ENCODE results near the gene NRXN3.

The NRXN3 gene

GRCh38 chr14:78598046-78598920 lies 428.1 kb downstream of the NRXN3 start:
- peak; percentile 0 for DNase-seq

DNA sequence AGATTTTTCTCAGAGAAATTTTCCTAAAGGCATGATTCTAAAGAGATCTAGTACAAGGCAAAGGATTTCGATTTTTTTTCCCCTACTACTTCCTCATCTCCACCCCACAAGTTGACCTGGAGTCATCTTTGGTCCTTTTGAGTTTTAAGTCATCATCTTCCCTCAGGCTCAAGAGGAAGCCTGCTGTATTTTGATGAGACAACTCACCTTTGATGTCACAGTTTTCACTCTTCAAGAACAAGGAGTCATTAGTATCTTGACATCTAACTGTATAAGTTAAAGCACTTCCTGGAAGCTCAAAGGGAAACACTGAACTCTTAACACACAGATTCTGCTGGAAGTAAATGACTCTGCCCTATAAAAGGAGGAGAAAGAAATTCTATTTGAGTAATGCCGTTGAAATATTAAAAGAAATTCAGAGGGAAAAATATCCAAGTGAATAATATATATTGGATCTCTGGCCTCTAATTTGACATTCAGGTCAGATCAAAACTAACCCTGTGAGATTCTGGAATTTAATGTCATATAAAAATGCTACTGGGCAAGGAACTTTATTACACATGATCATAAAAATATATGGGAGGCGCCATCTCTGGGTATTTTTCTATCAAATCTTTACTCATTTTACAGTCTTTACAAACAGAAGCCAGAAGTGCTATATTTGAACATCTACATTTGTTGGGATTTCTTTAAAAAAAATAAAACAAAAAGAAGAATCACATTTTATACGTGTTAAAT lies 435.0 kb downstream of the NRXN3 start:
- no peak for DNase-seq

GRCh38 chr14:78605897-78606500 lies 435.8 kb downstream of the NRXN3 start:
- DNase-seq, result no peak

DNA sequence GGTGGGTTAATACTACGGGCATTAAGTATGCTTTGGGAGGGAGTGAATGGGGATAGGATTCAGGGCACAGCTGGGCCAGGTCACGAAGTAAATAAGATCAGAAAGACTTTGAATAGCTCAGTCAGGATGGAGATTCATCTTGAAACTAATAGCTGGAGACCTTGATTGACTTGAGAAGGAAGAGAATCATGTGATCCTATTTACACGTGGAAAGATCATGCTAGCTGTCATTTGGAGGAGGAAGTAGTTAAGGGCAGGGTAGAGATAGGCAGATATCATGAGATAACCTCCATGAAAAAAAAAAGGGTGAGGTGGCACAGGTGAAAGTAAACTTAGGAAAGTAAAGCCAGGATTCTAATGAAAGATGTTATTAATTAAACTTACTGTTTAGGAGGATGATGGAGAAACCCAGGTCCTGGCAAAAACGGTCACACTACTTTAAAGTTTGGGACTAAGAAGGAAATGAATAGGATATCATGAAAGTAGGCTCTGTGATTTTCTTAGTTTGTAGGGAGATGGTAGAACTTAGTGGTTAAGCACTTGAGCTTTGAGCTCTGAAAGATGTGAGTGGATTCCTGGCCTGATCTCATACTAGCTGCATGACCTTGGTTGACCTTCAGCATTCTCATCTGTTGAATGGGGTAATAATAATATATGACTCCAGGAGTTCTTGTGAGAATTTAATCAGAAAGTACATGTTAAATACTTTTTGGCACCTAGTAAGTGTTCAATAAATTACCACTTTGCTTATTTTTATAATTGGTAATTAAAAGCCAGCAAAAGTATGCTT lies 439.0 kb downstream of the NRXN3 start:
- DNase-seq, result no peak

GRCh38 chr14:78610994-78611393 lies 440.8 kb downstream of the NRXN3 start:
- DNase-seq, result no peak

- no peak for DNase-seq
These were observed 441.8 kb downstream of the NRXN3 start for GRCh38 chr14:78611796-78612571.

- DNase-seq, result no peak
These were observed 442.5 kb downstream of the NRXN3 start for GRCh38 chr14:78612666-78613065.

GRCh38 chr14:78614593-78614992 lies 444.4 kb downstream of the NRXN3 start:
- DNase-seq, result no peak

GRCh38 chr14:78617735-78618134 lies 447.6 kb downstream of the NRXN3 start:
- no peak for DNase-seq

- no peak for DNase-seq
These were observed 448.2 kb downstream of the NRXN3 start for GRCh38 chr14:78618368-78618767.

GRCh38 chr14:78627114-78627513 lies 456.9 kb downstream of the NRXN3 start:
- no peak for DNase-seq

DNA sequence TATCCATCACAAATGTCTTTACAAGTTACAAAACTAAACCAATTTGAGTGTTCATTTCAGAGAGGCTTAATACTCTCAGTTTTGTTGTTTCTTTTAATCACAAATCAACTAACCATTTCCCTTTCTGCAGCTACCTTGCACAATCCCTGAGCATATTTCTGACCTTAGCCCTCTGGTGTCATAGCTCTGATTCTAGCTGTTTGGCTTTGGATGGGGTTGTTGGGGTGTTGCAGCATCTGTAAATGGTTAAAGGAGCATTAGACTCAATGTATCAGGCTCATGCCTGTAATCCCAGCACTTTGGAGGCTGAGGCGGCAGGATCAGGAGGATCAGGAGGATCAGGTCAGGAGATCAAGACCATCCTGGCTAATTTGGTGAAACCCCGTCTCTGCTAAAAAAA lies 461.4 kb downstream of the NRXN3 start:
- no peak for DNase-seq

DNA sequence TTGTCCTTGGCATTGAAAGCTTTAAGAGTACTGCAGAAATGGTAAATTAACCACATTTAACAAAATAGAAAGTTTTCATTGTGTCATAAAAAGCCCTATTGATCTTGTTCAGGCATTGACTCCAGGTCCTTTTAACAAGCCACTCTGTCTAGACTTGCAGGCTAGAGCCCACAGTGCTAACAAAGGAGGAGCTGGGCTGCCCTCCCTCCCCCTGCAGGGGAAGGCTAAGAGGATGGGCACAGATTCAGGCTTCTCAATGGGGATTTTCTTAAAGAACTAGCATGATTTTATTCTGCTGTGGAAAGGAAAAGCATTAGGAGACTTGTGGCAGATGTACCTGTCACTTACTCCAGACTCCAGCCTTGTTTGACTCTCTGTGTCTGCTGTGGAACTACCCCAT lies 463.6 kb downstream of the NRXN3 start:
- DNase-seq, result no peak

- no peak for DNase-seq
These were observed 467.3 kb downstream of the NRXN3 start for GRCh38 chr14:78637489-78637888.

- DNase-seq, result no peak
These were observed 467.8 kb downstream of the NRXN3 start for GRCh38 chr14:78637908-78638475.

DNA sequence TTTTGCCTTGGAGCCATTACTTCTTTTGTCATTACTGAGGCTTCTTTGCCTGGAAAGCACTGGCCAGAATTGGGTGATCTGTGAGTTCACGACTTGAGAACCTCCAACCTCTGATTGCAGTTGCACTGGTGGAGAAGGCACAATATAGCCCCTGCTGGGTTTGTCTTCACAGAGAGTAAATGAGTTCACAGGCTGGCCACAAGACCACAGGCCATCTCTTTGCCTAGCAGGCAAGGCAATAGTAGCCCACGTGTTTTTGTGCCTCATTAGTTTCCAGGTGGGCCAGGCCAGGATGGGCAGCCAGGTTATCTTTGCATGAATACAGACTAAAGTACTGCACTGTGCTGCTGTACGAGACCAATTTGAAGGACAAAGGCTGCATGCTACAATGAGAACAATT lies 468.8 kb downstream of the NRXN3 start:
- no peak for DNase-seq

GRCh38 chr14:78644824-78645559 lies 474.8 kb downstream of the NRXN3 start:
- DNase-seq, result no peak

- DNase-seq, result no peak
These were observed 482.6 kb downstream of the NRXN3 start for GRCh38 chr14:78652727-78653126.

GRCh38 chr14:78653173-78653572 lies 483.0 kb downstream of the NRXN3 start:
- no peak for DNase-seq

DNA sequence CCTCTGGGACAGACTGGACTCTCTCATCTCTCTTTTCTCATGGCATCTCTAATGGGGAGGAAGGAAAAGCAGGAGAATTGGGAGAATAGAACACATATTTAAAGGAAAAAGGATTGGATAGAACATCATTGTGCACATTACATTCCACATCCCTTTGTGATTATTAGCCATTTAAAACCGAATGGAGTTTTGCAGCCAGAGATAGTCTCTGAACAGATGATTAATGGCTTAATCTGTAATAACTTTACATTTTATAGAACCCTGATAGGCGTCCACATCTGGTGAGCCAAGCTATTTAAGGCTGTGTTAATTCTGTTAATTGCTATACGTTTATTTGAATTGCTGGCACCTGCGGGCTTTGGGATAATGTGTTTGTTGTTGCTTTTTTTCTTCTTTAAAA lies 487.3 kb downstream of the NRXN3 start:
- no peak for DNase-seq

DNA sequence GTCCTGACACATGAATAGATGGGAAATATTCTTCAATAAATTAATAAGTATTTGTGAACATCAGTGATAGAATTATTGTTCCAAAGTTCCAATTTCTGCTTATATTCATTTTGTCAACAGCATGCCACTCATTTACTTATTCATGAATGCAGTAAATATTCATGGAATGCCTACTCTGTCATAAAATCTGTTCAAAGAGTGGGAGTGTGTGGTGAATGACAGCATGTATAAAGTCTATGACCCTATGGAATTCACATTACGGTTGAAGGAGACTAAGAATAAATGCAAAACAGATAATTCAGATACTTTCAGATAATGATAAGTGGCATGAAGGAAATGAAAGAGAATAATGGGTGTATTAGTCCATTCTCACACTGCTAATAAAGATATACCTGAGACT lies 494.7 kb downstream of the NRXN3 start:
- no peak for DNase-seq
